Right lobe of liver (tissue), 6 donors: Measurements from ENCODE around the gene MDFIC. TPM values are rescaled to one million over a fixed set of nuclear protein-coding genes. Genes with fewer than 3 reads are reported as not detected.

ENCODE experiments used
- ATAC-seq, 4 donors: fragments of 200-7000 bp; cut with Tn5 transposase; one replicate each; pipeline ENCODE4 v1.9.1; 2020; ENCODE audit warnings: mild to moderate bottlenecking in 4 of 4, moderate library complexity in 4 of 4
- DNase-seq, 3 donors: peaks; one replicate each; pipeline ENCODE4 v3.0.0-alpha.2; 2020
- H3K27ac ChIP-seq, 3 donors: fragments of 200-600 bp; one replicate each; pipeline ENCODE4 v1.8.0; 2022
- H3K27me3 ChIP-seq, 2 donors: fragments of 200-600 bp; one replicate each; pipeline ENCODE4 v1.8.0; 2022
- H3K36me3 ChIP-seq, 4 donors: fragments of 200-600 bp; sonication (generic) in 1 of 4; one replicate each; pipeline versions ENCODE4 v1.5.1 to v1.8.0; 2017 to 2022; ENCODE audit warnings: control low read depth in 1 of 4
- H3K4me1 ChIP-seq, 4 donors: fragments of 200-600 bp; sonication (generic) in 1 of 4; one replicate each; pipeline versions ENCODE4 v1.5.1 to v1.8.0; 2017 to 2022; ENCODE audit warnings: control low read depth in 1 of 4
- H3K4me3 ChIP-seq, 3 donors: fragments of 200-600 bp; one replicate each; pipeline ENCODE4 v1.8.0; 2022
- H3K9me3 ChIP-seq, 4 donors: fragments of 200-600 bp; sonication (generic) in 1 of 4; one replicate each; pipeline versions ENCODE4 v1.5.1 to v1.8.0; 2017 to 2022; ENCODE audit warnings: control low read depth in 1 of 4
- POLR2A ChIP-seq: fragments of 450-650 bp; IDR thresholded peaks from one replicate; pipeline ENCODE4 v1.6.1; 2017; ENCODE audit warnings: antibody characterized with exemption, mild to moderate bottlenecking
- WGBS: methylation state at CpG from one replicate; pipeline ENCODE4 v1.1.6; 2018; ENCODE audit warnings: low coverage, low lambda C conversion rate; ENCODE audit not compliant: insufficient coverage; ENCODE audit errors: missing lambda C conversion rate; 5-methylcytosine and 5-hydroxymethylcytosine counted together
- intact Hi-C, 2 donors: fragments of 100-400 bp; cut with DNase I; formaldehyde crosslinking; loops; one replicate each; pipeline versions ENCODE4 v1.11.2 to v1.14.1; 2022
- total RNA-seq, 6 experiments: library from RNA; depleted of rRNA in 2 of 6; stranded (reverse); fragments of >200 nt in 2 of 6; fragmentation: NEBNext Ultra II Directional in 3 of 6; extraction: Animal tissue kit (Norgen Biotek cat#: 25700) in 3 of 6; gene quantifications; one replicate each; pipeline versions ENCODE4 v1.1.0 to v1.2.4, GENCODE V29; 2016 to 2023
- TF ChIP-seq, protein P1 (sequence below), 4 donors: fragments of 200-600 bp in 3 of 4; fragments of 450-650 bp in 1 of 4; IDR thresholded peaks; one replicate each; pipeline versions ENCODE4 v1.5.1 to v1.8.0; 2016 to 2022; ENCODE audit warnings: antibody characterized with exemption in 4 of 4, mild to moderate bottlenecking in 2 of 4
- donor health status: DM: no; HTN: yes; CAD: no.
- donor health status: DM: no; HTN: no; CAD: no.
- donor health status: DM: no; HTN: no; CAD: no.
- donor health status: DM: no; HTN: yes; CAD: no.
- donor health status: DM: no; HTN: yes; CAD: no.

The MDFIC gene
- total RNA-seq, 6 experiments from 2014 or later = 7.5 to 20.7 (median 13.4) TPM

DNA sequence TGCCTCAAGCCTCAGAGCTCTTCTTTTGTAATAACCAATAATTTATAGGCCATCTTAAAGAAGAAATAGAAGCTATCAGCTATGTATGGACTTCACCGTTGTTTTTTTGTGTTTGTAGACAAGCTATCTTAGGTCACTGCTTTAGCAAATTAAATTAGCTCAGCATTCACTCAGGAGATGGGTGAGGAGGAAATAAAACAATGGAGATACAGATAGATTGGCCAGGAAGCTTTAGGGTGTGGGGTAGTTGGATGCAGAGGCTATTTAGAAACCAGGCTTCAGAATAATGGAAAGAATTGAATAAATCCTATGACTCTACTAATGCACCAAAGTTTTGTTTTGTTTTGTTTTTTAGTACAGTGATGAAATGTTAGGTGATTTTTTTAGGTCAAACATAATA, 66.1 kb downstream of the MDFIC start:
- Histone ChIP-seq H3K27me3 (no peaks in the 10 kb centered on the region), H3K36me3 (no peaks in the 10 kb centered on the region), H3K4me1 (peaks cover 0 to 7% (median 5%) of the 10 kb centered on the region in 4 donors), H3K9me3 (no peaks in the 10 kb centered on the region), H3K4me3 (no peak overlapping the region), H3K27ac (no peak overlapping the region)
- WGBS = 77% methylated on average over 1 of the region's 1 CpG
- intact Hi-C loops = no loop called here
- no peak for TF ChIP-seq POLR2A
- TF ChIP-seq, protein P1, sequence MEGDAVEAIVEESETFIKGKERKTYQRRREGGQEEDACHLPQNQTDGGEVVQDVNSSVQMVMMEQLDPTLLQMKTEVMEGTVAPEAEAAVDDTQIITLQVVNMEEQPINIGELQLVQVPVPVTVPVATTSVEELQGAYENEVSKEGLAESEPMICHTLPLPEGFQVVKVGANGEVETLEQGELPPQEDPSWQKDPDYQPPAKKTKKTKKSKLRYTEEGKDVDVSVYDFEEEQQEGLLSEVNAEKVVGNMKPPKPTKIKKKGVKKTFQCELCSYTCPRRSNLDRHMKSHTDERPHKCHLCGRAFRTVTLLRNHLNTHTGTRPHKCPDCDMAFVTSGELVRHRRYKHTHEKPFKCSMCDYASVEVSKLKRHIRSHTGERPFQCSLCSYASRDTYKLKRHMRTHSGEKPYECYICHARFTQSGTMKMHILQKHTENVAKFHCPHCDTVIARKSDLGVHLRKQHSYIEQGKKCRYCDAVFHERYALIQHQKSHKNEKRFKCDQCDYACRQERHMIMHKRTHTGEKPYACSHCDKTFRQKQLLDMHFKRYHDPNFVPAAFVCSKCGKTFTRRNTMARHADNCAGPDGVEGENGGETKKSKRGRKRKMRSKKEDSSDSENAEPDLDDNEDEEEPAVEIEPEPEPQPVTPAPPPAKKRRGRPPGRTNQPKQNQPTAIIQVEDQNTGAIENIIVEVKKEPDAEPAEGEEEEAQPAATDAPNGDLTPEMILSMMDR (IDR thresholded peaks at IDR 0.05) = no peak
- peak in 1 of 4 donors; percentile 14 for ATAC-seq
- no peak for DNase-seq

DNA sequence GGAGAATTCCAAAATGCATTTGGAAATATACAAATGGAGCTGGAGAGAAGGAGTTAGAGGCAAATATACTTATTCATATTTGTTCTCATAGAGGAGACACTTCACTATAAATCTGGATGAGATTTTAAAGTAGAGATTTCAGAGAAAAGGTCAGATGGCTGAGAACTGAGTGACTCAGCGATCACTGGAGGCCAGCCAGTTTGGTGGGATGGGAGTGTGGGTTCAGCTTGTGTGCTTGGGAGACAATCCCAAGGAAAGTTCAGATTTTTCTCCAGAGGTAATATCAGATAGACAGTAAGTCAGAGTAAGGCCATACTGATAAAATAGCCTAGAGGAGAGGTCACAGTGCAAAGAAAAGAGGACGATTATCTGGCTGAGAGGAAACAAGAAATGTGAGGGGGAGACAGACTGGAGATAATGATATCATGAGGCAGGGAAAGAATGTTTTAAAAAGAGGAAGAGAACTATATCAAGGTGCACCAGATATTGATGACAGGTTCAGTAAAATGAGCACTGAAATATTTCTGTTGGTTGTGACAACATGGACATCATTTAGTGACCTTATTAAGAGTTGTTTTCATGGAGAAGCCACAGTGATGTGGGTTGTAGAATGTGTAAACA, 67.0 kb downstream of the MDFIC start:
- Histone ChIP-seq H3K27me3 (no peaks in the 10 kb centered on the region), H3K4me1 (peaks cover 0 to 7% (median 5%) of the 10 kb centered on the region in 4 donors), H3K4me3 (no peak overlapping the region), H3K27ac (peak overlapping the region in 1 of 3 donors; percentile 19), H3K36me3 (no peaks in the 10 kb centered on the region), H3K9me3 (no peaks in the 10 kb centered on the region)
- TF ChIP-seq, protein P1 (IDR thresholded peaks at IDR 0.05) = no peak
- TF ChIP-seq POLR2A = no peak
- intact Hi-C loops = no loop called here
- 41% methylated on average over 2 of the region's 2 CpGs for WGBS
- DNase-seq (peak in 1 of 3 donors; percentile 47), ATAC-seq (peak in 3 of 4 donors; percentile 35 to 75 (median 59))

DNA sequence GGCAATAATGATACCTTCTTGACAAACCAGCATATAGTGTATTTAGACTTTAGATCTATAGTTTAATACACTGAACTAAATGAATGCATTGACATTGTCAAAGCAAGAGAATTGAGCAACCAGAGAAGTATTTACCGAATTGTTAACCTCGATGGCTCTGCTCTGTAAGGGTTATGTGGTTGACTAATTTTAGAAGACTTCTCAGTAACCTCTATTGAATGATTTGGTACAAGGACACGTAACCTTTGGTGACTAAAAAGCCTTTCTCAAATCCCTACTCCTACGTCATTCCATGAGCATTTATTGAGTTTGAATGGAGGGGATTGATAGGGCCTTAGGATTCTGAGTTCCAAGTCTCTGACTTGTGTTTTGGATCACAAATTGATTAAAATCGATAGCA, 67.6 kb downstream of the MDFIC start:
- TF ChIP-seq, protein P1 (IDR thresholded peaks at IDR 0.05) = no peak
- no peak for TF ChIP-seq POLR2A
- Histone ChIP-seq H3K4me1 (peaks cover 0 to 7% (median 5%) of the 10 kb centered on the region in 4 donors), H3K9me3 (no peaks in the 10 kb centered on the region), H3K27me3 (no peaks in the 10 kb centered on the region), H3K27ac (no peak overlapping the region), H3K36me3 (no peaks in the 10 kb centered on the region), H3K4me3 (no peak overlapping the region)
- intact Hi-C loops = no loop called here
- no peak for ATAC-seq
- WGBS = 81% methylated on average over 5 of the region's 5 CpGs
- DNase-seq = no peak

DNA sequence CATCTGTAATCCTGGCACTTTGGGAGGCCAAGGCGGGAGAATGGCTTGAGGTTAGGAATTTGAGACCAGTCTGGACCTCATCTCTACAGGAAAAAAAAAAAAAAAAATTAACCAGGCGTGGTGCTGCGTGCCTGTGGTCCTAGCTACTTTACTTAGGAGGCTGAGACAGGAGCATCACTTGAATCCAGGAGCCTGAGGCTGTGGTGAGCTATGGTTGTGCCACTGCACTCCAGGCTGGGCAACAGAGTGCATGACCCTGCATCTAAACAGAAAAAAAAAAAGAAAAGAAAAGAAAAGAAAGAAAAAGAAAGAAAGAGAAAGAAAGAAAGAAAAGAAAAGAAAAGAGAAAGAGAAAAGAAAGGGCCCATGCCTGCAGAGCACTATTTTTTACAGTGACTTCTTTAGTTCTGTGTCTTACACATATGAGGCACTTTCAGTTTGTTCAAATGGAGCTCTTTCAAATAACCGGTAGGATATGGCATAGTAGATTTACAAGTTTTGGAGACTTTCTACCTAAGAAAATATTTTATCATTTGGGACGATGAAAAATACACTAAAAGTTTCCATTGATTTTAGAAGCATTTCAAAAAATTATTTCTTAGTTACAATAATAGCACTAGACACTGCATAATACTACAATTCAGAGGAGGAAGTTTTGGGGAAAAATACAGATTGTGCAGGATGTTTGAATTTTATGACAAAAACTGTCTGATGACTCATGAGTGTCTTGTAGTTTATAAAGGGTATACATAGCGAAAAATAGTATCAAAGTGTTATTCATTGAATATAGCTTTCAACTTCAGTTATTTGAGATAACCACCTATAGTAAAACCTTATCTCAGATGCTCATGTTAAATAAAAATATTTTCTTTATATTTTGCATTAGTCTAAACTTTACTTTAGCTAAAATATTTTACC, 75.9 kb downstream of the MDFIC start:
- H3K4me3 ChIP-seq = no peak overlapping the region
- TF ChIP-seq, protein P1 (IDR thresholded peaks at IDR 0.05) = no peak
- TF ChIP-seq POLR2A = no peak
- DNase-seq = no peak
- intact Hi-C loops = no loop called here
- no peaks in the 10 kb centered on the region for H3K9me3 ChIP-seq
- WGBS = 85% methylated on average over 6 of the region's 6 CpGs
- no peaks in the 10 kb centered on the region for H3K27me3 ChIP-seq
- no peak overlapping the region for H3K27ac ChIP-seq
- H3K4me1 ChIP-seq = no peaks in the 10 kb centered on the region
- no peak for ATAC-seq
- H3K36me3 ChIP-seq = no peaks in the 10 kb centered on the region
